Activated T-helper 17 cell treated with anti-CD3 and anti-CD28 coated beads, Interleukin-2, amount 50 U/mL, for 72 hours (primary cell): ENCODE results near the gene RTL5. TPM values are rescaled to one million over a fixed set of nuclear protein-coding genes. Genes with fewer than 3 reads are reported as not detected.
A peak's percentile ranks its signal among the peaks of the same experiment; 100 is the strongest.

Experiments
- ATAC-seq: fragments of 150-1000 bp; cut with Tn5 transposase; replicated peaks from 2 replicates; pipeline ENCODE4 v1.10.0; 2021; ENCODE audit warnings: mild to moderate bottlenecking, moderate library complexity
- H3K27ac Mint-ChIP-seq: one replicate; pipeline ENCODE4 v1.8.0; 2022; ENCODE audit warnings: mixed read lengths
- H3K27me3 Mint-ChIP-seq: one replicate; pipeline ENCODE4 v1.8.0; 2022; ENCODE audit warnings: mixed read lengths
- H3K36me3 Mint-ChIP-seq: one replicate; pipeline ENCODE4 v1.8.0; 2022; ENCODE audit warnings: low read depth, mild to moderate bottlenecking, mixed read lengths
- H3K4me1 Mint-ChIP-seq: one replicate; pipeline ENCODE4 v1.8.0; 2022; ENCODE audit warnings: mixed read lengths
- H3K4me3 Mint-ChIP-seq: one replicate; pipeline ENCODE4 v1.8.0; 2022; ENCODE audit warnings: mild to moderate bottlenecking, mixed read lengths
- H3K9me3 Mint-ChIP-seq: one replicate; pipeline ENCODE4 v1.8.0; 2022; ENCODE audit warnings: mixed read lengths
- total RNA-seq, 2 donors: library from RNA; stranded (reverse); gene quantifications; one replicate each; pipeline ENCODE4 v1.2.3, GENCODE V29; 2022

Gene RTL5
- total RNA-seq, 2 donors from 2014 or later = 0.45 to 1.0 TPM

DNA sequence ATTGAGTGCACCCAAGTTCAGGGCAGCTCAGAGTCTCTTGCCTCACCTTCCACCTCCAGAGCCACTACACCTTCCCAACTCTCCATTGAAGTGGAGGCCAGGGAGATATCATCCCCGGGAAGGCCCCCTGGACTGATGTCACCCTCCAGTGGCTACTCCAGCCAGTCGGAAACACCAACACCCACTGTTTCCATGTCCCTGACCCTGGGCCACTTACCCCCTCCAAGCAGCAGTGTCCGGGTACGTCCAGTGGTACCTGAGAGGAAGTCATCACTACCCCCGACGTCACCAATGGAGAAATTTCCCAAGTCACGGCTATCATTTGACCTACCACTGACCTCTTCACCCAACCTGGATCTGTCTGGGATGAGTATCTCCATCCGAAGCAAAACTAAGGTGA, 7.8 kb upstream of the RTL5 start:
- H3K36me3 Mint-ChIP-seq = peaks cover 14% of the 10 kb centered on the region
- ATAC-seq = no peak
- no peak overlapping the region for H3K4me3 Mint-ChIP-seq
- H3K27me3 Mint-ChIP-seq = no peaks in the 10 kb centered on the region
- no peaks in the 10 kb centered on the region for H3K9me3 Mint-ChIP-seq
- H3K27ac Mint-ChIP-seq = no peak overlapping the region
- H3K4me1 Mint-ChIP-seq = peaks cover 6% of the 10 kb centered on the region

DNA sequence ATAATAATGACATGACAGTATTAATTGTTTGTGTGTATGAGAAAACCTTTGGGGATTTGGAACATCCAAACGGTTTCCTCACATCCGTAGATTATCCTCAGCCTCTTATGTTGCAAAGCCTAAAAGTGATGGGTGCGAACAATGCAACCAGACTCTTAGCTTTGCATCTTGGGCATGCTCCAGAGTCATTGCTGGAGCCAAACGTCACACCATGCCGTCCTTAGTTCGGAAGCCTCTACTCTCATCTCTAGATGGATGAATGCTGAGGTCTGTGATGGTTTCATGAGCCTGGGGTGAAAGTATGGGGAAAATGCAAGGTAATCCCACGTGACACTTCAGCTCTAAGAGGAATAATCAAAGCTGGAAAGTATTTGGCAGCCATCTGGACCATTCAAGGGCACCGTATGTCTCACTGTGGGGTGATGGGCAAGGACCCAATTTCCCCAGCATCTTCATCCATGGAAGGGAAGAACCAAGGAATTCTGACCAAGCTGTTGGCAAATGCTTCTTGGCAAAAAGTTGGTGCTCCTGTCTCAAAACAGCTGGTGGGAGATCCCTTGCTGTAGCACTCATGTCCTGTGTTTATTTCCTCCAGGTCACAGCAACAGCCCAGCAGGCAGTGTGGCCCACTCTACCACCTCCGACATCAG, 6.3 kb upstream of the RTL5 start:
- H3K4me1 Mint-ChIP-seq = peaks cover 6% of the 10 kb centered on the region

DNA sequence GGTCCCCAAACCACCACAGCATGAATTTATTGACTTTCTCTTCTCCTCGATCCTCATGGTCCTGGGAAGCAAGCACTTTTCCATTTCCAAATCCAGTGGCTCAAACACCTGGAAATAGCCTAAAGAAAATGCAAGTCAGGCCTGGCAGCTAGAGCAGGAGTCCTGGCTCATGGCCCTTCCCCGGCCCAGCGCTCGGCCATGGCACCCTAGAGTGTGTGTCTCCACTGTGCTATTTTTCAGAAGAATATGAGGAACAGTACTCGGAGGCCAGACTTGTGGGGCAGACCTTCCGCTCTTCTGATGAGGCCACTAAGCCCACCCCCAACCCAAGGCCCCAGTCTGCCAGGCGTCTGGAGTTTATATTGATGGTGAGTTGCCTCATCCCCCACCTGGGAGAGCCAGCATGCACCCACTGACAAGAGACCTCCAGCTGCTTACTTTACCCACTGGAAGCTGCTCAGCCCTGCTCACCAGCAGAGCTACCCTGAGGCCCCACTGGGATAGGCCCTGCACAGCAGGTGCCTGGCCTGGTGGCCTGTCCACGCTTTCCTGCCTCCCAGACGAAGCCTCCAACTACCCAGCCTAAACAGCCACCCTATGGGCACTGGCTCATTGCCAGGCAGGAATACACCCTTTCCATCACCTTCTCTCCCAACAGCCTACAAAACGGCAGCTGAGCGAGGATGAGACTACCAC, 2.3 kb upstream of the RTL5 start:
- Mint-ChIP-seq H3K27ac (no peak overlapping the region), H3K4me1 (no peaks in the 10 kb centered on the region), H3K27me3 (peaks cover 3% of the 10 kb centered on the region), H3K36me3 (no peaks in the 10 kb centered on the region), H3K9me3 (no peaks in the 10 kb centered on the region), H3K4me3 (no peak overlapping the region)
- no peak for ATAC-seq

More for the DNA sequence above, 6.3 kb upstream of the RTL5 start:
- Mint-ChIP-seq H3K36me3 (peaks cover 14% of the 10 kb centered on the region), H3K27ac (no peak overlapping the region), H3K27me3 (no peaks in the 10 kb centered on the region), H3K4me3 (no peak overlapping the region), H3K9me3 (no peaks in the 10 kb centered on the region)
- ATAC-seq = no peak

DNA sequence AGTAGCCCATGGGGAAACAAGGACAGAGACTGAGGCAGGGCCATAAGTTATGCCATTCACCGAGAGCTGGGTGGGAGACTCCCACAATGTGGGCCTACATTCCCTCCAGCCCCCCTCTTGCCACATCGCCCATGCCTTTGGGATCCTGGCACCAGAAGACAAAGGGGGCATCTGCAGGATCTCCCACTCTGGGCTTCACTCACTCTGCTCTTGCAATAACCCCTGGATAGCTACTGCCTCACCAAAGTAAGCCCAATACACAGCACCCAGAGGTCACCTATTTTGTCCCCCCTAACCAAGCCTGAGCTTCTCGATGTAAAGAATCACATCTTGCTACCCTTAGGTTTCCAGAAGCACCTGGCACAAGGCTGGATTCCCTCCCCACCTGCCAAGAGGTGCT, 741 bp upstream of the RTL5 start:
- Mint-ChIP-seq H3K4me1 (no peaks in the 10 kb centered on the region), H3K27me3 (peaks cover 3% of the 10 kb centered on the region), H3K9me3 (no peaks in the 10 kb centered on the region), H3K27ac (no peak overlapping the region), H3K4me3 (peak overlapping the region; percentile 75), H3K36me3 (no peaks in the 10 kb centered on the region)
- ATAC-seq = no peak

DNA sequence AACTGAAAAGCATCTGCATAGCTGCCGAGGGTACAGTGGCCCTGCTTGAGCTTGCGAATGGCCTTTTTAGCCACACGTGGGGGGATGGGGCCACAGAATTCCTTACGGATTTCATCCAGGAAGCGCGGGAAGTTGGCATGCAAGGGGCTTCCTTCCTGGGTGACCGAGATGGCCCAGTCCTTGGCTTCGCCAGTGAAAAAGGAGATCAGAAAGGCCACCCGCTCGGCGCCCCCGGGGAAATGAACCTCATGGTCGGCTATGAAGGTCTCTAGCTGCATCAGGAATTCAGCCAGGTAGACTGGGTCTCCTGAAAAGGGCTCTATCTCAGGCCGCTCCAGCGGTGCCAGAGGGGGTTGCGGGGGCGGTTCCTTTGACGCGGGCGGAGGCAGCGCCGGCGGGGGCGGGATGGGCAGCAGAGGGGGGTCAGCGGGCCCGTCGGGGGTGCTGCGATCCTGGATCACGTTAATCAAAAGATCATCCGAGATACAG, 909 bp downstream of the RTL5 start:
- no peak for ATAC-seq
- no peaks in the 10 kb centered on the region for H3K36me3 Mint-ChIP-seq
- H3K27me3 Mint-ChIP-seq = peaks cover 3% of the 10 kb centered on the region
- no peak overlapping the region for H3K27ac Mint-ChIP-seq
- H3K4me1 Mint-ChIP-seq = no peaks in the 10 kb centered on the region
- H3K9me3 Mint-ChIP-seq = no peaks in the 10 kb centered on the region
- H3K4me3 Mint-ChIP-seq = peak overlapping the region; percentile 52

- Mint-ChIP-seq H3K27me3 (peaks cover 3% of the 10 kb centered on the region), H3K27ac (no peak overlapping the region)
Measured at GRCh38 chrX:72130156-72130761, 1.5 kb downstream of the RTL5 start.

GRCh38 chrX:72129661-72130060, 2.1 kb downstream of the RTL5 start:
- Mint-ChIP-seq H3K27ac (no peak overlapping the region), H3K9me3 (no peaks in the 10 kb centered on the region), H3K36me3 (no peaks in the 10 kb centered on the region), H3K4me3 (no peak overlapping the region), H3K4me1 (peaks cover 8% of the 10 kb centered on the region), H3K27me3 (peaks cover 3% of the 10 kb centered on the region)
- ATAC-seq = no peak

More at GRCh38 chrX:72130156-72130761, 1.5 kb downstream of the RTL5 start:
- no peaks in the 10 kb centered on the region for H3K9me3 Mint-ChIP-seq
- H3K36me3 Mint-ChIP-seq = no peaks in the 10 kb centered on the region
- ATAC-seq = no peak
- peak overlapping the region; percentile 15 for H3K4me3 Mint-ChIP-seq
- H3K4me1 Mint-ChIP-seq = peaks cover 2% of the 10 kb centered on the region

GRCh38 chrX:72128881-72129280, 2.8 kb downstream of the RTL5 start:
- peaks cover 9% of the 10 kb centered on the region for H3K4me1 Mint-ChIP-seq
- no peak for ATAC-seq
- H3K36me3 Mint-ChIP-seq = no peaks in the 10 kb centered on the region
- no peaks in the 10 kb centered on the region for H3K9me3 Mint-ChIP-seq
- H3K27ac Mint-ChIP-seq = no peak overlapping the region
- no peak overlapping the region for H3K4me3 Mint-ChIP-seq
- H3K27me3 Mint-ChIP-seq = peaks cover 3% of the 10 kb centered on the region

DNA sequence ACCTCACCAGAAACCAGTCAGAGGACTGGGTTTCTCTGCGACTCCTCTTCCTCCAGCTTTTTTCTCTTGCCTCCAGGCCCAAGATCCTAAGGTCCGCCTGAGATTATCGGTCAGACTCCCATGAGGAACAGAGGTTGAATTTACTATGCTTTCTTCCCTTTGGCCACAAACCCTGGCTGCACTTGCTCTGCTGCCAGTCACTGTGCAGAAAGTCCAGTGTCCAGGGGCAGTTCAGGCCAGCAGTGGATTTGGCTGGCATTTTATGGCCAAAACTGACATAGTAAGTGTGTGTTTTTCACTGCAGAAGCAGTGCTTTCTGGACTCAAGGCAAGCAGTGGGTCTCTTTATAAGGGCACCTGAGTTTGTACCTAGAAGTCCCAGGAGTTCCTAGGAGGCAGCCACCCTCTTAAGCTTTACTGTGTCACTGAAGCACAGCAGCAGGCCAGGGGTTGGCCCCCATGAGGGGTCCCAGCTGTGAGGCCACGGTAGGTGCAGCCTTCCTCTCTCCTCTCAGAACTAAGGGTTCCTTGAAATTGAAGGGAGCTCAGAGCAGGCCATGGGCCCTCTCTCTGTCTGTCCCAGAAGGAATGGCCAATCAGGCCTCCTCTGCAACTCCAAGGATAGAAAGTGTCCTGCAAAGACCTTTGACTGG, 3.4 kb downstream of the RTL5 start:
- no peak for ATAC-seq
- H3K4me3 Mint-ChIP-seq = no peak overlapping the region
- H3K36me3 Mint-ChIP-seq = no peaks in the 10 kb centered on the region
- H3K4me1 Mint-ChIP-seq = peaks cover 10% of the 10 kb centered on the region
- H3K27me3 Mint-ChIP-seq = peaks cover 3% of the 10 kb centered on the region
- H3K9me3 Mint-ChIP-seq = no peaks in the 10 kb centered on the region
- H3K27ac Mint-ChIP-seq = no peak overlapping the region

DNA sequence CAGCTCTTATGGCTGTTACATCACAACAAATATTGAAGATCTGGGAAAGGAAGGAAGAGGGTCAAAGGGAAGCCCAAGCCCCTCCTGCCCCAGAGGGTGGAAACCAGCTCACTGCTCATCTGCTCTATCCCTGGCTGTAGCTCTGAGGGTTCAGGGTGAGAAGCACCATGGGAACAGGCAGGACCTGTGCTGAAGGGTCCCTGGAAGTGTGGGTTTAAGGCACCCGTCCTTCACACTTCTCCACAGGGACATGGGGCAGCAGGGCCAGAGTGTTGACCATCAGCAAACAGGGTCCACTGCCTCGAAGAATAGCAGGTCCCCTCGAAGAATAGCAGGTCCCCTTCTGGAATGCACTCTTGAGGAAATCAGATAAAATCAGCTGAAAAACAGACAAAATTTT, 4.4 kb downstream of the RTL5 start:
- no peak for ATAC-seq
- H3K4me3 Mint-ChIP-seq = no peak overlapping the region

GRCh38 chrX:72126539-72127140, 5.1 kb downstream of the RTL5 start:
- H3K27me3 Mint-ChIP-seq = peaks cover 3% of the 10 kb centered on the region
- H3K9me3 Mint-ChIP-seq = no peaks in the 10 kb centered on the region
- peak; percentile 82 for ATAC-seq
- no peak overlapping the region for H3K27ac Mint-ChIP-seq
- H3K4me1 Mint-ChIP-seq = peaks cover 15% of the 10 kb centered on the region
- no peaks in the 10 kb centered on the region for H3K36me3 Mint-ChIP-seq
- H3K4me3 Mint-ChIP-seq = no peak overlapping the region

More for the DNA sequence above, 4.4 kb downstream of the RTL5 start:
- Mint-ChIP-seq H3K9me3 (no peaks in the 10 kb centered on the region), H3K36me3 (no peaks in the 10 kb centered on the region), H3K27me3 (peaks cover 3% of the 10 kb centered on the region), H3K4me1 (peaks cover 15% of the 10 kb centered on the region), H3K27ac (no peak overlapping the region)

- no peak overlapping the region for H3K4me3 Mint-ChIP-seq
- no peaks in the 10 kb centered on the region for H3K36me3 Mint-ChIP-seq
- no peak for ATAC-seq
- H3K9me3 Mint-ChIP-seq = no peaks in the 10 kb centered on the region
- H3K27me3 Mint-ChIP-seq = peaks cover 3% of the 10 kb centered on the region
- H3K27ac Mint-ChIP-seq = no peak overlapping the region
- peaks cover 16% of the 10 kb centered on the region for H3K4me1 Mint-ChIP-seq
Measured at GRCh38 chrX:72126048-72126415, 5.7 kb downstream of the RTL5 start.

DNA sequence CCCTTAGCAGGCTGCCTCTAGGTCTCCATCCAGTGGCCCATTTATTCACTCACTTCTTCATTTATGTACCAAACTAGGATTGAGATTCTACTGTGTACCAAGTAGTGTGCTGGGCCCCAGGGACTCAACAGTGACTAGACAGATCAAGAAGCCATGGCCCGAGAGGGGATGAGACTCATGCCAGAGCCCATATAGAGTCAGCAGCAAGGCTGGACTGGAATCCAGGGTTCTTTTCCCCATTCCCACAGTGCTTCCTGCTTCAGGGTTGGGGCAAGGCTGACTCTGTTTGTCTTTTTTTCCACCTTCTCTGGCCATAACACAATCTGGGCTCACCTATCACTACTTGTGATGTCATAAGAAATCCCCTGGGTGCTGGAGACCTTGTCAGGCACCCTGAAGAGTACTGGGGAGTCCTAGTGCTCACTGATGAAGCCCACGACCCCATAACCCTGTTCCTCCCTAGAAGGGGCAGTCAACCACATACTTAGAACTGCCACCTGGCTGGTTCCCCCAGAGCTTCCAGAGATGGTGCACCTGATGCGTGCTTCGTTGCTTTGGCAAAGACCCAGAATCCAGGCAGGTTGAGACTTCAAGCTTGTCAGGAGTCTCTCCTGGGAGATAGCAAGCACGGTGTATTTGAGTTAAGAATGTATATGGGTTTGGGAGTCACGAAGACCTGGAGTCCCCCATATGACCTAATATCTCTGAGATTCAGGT, 6.2 kb downstream of the RTL5 start:
- H3K9me3 Mint-ChIP-seq = no peaks in the 10 kb centered on the region
- peaks cover 3% of the 10 kb centered on the region for H3K27me3 Mint-ChIP-seq
- peak overlapping the region; percentile 48 for H3K4me3 Mint-ChIP-seq
- H3K4me1 Mint-ChIP-seq = peaks cover 22% of the 10 kb centered on the region
- peak overlapping the region; percentile 28 for H3K27ac Mint-ChIP-seq
- ATAC-seq = no peak
- H3K36me3 Mint-ChIP-seq = no peaks in the 10 kb centered on the region
